TTC549 (cell line): ENCODE results near the gene CFAP221.

Source experiments
- FAIRE-seq: peaks from 2 replicates; lab custom pipeline; 2012; peaks lifted over from hg19 to GRCh38; lab: Jason Lieb, UNC

Gene CFAP221

DNA sequence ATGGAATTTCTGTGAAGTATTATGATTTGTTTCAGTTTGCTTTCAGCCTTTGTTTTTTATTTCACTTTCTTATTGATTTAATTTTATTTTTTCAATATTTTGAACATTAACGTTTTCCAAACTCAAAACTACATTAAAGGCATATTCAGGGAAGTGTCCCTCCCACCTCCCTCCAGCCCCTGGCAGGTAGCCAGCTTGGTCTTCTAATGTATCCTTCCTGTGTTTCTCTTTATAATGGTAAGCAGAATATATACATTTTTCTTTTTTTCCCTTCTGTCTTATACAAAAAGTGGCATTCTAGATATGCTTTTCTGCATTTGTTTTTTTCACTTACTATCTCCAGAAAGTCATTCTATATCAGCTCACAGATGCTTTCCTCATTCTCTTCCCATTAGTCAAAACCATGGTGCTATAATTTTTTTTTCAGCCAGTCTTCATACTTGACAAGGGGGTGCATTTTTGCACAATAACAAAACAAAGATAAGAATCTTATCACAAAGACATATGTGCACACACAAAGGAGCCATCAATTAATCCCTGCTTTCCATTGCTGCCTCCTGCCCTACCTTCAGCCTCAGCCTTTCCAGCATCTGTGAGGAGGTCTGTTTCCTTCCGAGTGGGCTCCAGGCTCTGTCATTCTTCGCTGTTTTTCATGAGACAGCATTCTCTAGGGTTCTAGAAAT, 101.1 kb downstream of the CFAP221 start:
- FAIRE-seq = no peak

DNA sequence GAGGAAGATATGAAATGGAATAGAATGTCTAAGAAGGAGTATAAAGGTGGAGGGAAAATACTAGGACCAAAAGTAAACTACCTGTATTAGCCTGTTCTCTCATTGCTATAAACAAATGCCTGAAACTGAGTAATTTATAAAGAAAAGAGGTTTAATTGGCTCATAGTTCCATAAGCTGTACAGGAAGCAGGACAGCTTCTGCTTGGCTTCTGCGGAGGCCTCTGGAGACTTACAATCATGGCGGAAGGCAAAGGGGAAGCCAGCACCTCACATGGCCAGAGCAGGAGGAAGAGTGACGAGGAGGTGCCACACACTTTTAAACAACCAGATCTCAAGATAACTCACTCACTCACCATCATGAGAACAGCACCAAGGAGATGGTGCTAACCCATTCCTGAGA, 101.9 kb downstream of the CFAP221 start:
- no peak for FAIRE-seq

DNA sequence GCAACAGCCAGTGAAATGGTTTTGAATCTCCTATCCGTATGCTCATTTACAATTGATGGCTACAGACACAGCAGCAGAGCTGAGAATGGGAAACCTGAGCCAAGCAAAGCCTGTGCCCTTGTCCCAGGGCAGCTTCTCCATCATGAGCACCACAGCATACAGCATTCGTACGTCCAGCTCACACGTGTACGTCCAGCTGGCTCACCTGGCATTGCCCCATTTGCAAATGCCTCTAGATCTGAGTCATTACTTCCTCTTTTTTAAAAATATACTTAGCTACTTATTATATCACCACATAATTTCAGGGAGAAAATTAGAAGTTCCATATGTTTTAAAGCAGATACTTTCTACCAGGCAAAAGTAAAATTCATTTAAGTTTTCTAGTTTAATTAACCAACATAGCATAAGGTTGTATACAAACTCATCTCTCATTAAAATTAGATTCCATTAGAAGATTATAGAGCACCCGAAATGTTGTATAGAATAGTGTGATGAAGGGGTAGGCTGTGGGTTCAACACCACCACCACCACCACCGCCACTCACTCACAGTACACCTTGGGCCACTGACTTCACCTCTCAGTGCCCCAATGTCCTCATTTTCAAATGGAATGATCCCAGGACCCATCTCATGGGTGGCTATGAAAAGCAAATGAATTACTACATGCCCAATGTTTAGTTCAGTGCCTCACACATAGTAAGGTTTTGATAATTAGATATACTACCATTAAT, 103.4 kb downstream of the CFAP221 start:
- FAIRE-seq = no peak

DNA sequence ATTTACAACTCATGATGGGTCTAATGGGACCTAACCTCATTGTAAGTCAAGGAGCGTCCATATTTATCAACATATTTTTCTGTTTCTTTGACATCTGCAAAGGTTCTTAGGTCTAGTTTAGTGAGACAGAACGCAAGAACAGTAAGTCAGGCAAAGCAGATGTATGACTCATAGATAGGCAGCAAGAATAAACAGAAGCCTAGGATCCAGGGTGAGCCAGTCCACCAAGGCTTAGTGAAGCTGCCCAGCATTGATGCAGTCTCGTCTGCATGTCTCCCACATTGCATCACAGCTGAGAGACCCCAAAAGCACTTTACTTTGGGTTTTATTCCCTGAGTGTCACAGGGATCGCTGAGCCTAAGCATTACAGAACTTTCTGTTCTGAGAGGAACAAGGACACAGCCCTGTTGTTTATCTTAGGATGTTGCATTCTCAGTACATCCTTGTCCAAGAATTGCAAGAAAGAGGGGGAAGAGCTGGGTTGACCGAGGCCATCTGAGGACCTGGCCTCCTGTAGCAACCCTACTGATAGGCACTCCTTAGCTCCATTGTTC, 105.2 kb downstream of the CFAP221 start:
- FAIRE-seq = no peak

DNA sequence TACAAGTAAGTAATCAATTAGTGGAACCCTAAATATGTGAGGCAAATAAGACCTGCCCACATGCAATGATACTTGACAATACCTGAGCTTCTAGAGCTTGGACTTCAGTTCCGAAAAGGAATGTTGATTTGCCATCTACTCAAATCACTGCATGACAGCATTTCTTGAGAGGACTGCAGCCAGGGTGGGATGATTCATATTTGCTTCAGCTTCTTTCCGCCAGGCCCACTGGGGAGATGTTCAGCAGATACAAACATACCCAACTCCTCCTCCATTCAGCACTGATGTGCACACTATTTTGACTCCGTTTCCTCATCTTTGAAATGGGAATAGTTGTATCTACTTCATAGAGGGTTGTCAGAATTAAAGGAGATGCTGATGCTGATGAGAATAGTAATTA, 106.0 kb downstream of the CFAP221 start:
- FAIRE-seq = no peak

DNA sequence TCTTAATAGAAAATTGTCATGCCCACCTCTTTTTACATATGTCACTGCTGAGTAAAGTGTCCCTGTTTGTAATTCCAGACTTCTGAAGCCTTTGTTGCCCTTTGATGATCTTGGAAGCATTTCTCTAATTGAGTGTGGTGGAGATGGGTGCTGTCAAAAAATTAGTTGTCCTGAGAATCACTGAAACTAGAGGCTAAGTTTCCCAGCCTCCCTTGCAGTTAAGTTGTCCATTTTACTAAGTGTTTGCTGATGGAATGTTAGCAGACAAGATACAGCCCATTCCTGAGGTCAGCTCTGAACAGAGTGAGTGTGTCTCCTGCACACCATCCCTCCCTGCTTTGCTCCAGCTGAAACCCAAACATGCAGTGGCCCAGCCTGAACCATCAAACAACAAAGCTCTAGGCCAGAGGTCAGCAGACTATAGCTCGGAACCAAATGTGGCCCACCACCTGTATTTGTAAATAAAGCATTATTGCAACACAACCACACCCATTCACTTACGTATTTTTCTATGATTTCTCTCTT, 106.7 kb downstream of the CFAP221 start:
- FAIRE-seq = no peak

DNA sequence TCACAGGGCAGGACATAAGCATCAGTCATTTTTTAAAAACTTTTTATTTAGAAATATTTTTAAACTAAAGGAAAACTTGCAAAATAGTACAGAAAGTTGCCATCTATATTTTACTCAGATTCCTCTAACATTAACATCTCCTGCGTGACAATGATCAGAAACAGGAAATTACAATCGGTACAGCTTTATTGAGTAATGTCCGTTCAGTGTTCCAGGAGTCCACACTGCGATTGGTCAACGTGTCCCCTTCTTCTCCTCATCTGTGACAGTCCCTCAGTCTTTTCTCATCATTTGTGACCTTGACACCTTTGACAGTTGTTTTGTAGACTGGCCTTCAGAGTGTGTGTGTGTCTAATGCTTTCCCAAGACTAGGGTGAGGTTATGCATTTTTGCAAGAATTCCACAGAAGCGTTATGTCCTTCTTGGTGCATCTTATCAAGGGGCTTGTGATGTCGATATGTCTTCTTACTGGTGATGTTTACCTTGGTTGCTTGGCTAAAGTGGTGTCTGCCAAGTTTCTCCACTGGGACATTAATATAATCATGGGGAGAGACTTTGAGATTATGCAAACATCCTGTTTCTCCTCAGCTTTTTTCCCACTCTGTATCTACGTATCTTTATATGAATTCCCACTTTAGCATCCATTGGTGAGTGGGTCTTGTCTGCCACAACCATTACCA, 113.4 kb downstream of the CFAP221 start:
- no peak for FAIRE-seq

DNA sequence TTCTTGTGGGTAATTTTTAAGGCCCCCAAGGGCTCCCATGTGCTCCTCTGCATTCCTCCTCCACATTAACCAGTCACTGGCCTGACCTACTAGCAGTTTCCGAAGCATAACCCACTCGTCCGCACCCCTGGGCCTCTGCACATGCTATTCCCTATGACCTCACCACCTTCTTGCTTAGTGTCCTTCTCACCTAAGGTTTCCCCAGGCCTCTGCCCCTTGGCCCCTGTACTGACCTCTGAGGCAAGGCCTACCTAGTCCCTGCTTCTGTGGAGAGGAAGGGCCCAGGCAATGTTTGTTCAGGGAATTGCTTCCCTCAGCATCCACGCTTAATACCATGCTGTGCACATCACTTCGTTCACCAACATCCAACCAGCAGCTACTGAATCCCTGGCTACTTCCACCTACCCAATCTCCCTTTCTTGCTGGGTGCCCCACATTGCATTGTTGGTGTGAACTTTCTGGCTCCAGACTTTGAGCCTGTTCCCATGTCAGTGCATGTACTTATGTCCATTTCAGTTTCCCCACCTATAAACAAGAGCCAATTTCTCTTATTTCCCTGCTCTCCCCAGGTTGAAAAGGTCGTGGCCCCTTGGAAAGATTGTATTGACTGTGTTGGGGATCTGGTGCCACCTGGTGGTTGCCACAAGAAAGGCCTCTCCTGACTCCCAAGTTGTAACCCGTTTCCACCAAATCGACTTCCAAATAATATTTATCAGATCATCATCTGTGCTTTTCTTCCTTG, 115.5 kb downstream of the CFAP221 start:
- peak; percentile 56 for FAIRE-seq

DNA sequence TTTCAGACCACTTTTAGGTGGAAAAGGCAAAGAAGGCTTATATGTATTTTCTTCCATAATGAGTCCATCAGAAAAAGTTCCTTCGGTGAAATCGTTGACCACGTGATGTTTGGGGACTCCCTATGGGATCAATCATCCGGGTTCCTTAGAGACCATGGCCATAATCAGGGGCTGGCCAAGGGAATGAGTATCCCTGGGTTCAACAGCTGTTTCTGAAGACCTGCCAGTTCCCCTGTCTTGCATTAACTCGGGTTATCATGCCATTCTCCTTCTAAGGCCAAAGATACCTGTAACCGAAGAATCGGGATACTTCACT, 116.1 kb downstream of the CFAP221 start:
- FAIRE-seq = no peak

DNA sequence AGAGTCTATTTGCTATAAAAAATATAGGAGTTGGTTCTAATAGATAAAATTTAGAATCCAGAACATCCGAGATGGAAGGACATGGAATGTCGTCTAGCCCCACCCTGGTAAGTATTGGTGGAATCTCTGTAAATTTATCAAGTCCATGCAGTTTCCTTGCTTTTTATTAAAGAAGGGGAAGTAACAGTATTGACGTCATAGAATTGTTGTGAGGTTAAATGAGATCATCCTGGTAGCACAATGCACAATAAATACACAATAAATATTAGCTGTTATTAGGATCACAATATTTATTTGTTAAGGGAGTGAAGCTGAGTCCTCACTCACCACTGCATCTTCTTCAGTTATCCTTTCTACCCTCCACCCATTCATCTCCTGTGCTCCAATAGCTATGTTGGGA, 118.0 kb downstream of the CFAP221 start:
- no peak for FAIRE-seq

DNA sequence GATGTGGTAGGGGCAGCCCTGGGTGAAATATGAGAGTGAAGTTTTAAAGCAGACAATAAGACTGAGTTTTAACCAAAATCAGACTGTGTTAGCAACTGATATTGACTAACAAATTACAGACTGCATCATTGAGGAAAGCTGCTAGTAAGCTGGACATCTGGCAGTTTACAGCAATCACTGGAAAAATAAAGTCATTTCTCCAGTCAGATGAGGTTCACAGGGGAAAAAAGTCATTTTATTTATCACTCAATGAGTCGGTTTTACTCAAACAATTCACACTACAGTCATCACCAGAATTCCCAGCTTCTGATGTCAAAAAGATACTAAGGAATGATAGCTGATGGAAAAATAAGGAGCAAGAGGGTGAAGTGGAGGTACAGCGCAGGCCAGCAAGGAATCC, 124.3 kb downstream of the CFAP221 start:
- no peak for FAIRE-seq

DNA sequence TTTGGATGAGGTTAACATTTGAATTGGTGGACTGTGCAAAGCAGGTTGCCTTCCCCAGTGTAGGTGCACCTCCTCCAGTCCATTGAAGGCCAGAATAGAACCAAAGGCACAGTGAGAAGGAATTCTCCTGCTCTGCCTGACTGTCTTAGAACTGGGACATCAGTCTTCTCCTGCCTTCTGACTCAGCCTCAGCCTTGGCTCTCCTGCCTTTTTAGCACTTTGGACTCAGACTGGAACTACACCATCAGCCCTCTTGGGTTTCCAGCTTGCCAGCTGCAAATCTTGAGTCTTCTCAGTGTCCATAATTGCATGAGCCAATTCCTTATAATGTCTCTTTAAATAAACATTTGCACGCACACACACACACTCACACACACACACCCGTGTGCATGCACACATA, 126.8 kb downstream of the CFAP221 start:
- FAIRE-seq = no peak

DNA sequence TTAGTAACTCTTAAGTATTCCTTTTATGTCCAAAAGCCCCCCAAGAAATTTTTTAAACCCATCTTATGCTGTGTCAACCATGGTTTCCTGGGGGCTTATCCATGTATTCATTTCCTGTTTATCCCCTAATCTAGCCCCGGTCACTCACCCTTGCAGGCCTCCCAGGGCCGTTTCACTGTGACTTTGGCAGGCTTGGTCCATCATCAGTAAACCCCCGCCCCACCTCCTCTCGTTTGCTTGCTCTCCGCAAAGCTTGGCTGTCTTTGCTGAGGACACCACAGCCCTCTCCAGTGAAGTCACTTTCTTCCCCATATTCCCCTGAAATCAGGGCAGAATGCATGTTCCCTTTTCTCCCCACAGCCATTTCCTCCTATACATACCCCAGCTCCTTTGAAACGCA, 127.5 kb downstream of the CFAP221 start:
- FAIRE-seq = no peak

DNA sequence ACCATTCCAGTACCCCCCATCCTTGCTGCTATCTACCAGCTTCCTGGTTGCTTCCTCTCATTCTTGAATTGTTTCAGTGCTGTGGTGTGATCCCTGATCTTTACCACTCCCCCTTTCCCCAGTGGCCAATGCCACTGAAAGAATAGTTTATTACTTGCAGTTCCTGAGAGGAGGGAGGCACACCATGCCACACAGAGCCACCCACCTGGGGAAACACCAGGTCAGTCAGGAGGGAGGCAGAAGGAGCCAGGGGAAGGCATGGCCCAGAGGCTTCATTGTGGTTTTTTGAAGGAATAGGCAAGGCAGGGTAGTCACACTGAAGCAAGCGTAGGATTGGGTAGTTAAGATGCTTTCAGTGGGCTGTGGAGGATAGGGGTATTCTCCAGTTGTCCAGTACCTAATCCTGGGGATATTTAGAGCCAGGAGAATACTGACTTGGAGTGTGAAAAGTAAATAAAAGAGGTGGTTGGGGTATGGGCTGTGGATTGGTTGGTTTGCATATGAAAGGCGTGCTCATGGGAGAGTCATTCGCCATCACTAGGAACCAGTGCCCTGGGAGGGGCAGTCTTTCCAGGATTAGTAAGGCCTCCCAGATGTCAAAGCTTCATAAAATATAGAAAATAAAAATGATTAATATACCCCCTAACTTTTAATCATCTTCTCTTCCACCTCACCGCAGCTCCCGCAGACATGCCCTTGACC, 128.1 kb downstream of the CFAP221 start:
- no peak for FAIRE-seq

DNA sequence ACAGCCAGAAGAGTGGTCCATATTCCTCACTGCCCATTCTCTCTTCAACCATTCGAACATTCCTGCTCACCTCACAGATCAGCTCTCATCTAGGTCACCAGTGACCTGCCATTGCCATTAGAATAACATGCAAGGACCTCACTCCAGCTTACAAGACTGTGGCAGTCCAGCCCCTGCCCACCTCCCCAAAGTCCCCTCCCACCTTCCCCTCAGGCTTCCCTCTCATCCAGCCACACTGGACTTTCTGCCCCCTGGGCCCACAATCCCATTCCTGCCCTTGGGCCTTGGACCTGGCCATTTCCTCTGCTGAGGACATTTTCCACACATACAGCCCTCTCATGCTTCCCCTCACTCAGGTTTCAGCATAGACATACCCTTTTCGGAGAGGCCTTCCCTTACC, 129.5 kb downstream of the CFAP221 start:
- no peak for FAIRE-seq

DNA sequence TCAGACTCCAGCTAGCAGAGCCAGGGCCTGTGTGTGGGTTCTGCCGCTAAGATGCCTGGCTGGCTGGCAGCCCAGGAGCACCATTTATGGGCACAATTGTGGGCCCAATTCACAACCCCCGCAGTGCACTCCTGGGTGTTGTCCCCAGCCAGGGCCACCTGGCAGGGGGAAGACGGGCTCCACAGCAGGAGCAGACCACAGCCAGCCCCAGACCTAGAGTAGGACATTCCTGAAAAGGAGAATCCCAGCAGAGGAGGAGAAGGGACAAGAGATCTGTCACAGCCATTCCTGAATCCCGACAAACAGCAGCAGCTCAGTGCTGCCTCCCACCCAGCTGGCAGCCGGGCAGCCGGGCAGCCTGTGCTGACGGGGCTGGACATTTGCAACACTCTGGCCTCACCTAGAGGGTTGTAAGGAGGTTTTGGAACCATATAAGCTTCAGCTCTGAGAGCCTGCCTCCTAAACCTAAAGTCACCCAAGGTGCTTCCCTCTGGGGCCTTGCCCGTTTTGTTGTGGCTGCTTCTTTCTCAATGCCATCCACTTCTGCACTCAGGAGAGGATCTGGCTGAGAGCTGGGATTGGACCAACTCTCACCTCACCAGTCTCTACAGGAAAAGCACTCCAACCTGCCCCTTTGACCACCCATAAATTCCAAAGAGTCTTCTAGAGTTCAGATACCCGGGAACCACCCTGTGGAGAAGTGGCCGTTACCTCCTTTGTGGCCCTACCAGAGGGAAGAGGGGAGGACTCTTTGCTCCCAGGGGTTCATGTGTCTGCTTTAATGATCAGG, 130.7 kb downstream of the CFAP221 start:
- FAIRE-seq = no peak

DNA sequence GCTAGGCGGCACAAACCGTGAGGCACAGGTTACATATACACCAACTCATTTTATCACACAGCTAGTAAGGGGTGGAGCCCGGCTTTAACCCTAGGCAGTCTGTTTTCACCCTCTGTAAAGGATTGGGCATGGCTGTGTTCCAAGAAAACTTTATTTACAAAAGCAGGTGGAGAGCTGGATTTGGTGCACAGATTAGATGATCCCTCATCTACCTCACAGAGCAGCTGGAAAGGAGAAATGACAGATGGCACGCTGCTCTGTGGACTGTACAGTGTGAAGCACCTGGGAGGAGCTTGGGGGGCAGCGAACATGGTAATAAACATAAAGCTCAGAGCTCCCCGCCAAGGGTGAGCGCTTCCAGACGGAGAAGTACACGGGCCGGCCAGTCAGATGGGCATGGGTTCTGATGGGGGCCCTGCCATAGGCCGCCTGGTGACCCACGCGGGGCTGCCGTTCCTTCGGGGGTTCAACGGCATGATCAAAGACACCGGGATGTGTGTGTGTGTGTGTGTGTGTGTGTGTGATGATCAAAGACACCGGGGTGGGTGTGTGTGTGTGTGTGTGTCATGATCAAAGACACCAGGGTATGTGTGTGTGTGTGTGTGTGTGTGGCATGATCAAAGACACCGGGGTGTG, 133.9 kb downstream of the CFAP221 start:
- FAIRE-seq = no peak

DNA sequence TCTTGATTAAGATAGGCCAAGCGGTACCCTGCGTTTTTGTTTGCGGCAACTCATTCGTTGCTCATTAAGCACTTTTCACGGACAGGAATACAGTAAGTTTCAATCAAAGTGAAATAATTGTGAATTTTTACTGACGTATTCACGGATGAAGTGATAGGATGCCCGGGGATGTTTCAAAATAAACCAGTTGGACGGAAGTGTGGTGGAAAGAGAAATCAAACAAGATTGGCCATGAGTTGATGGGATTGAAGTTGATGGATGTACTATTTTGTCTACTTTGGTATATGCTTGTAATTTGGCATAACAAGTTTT, 135.2 kb downstream of the CFAP221 start:
- FAIRE-seq = no peak

DNA sequence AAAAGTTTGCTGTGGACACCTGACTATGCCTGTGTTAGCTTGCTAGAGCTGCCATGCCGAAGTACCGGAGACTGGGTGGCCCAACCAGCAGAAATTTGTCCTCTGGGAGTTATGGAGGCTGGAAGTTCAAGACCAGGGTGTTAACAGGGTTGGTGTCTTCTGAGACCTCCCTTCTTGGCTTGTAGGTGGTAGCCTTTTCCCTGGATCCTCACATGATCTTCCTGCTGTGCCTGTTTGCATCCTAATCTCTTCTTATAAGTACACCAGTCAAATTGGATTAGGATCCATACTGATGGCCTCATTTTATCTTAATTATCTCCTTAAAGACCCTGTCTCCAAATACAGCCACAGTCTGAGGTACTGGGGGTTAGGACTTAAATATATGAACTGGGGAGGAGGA, 135.6 kb downstream of the CFAP221 start:
- FAIRE-seq = no peak

DNA sequence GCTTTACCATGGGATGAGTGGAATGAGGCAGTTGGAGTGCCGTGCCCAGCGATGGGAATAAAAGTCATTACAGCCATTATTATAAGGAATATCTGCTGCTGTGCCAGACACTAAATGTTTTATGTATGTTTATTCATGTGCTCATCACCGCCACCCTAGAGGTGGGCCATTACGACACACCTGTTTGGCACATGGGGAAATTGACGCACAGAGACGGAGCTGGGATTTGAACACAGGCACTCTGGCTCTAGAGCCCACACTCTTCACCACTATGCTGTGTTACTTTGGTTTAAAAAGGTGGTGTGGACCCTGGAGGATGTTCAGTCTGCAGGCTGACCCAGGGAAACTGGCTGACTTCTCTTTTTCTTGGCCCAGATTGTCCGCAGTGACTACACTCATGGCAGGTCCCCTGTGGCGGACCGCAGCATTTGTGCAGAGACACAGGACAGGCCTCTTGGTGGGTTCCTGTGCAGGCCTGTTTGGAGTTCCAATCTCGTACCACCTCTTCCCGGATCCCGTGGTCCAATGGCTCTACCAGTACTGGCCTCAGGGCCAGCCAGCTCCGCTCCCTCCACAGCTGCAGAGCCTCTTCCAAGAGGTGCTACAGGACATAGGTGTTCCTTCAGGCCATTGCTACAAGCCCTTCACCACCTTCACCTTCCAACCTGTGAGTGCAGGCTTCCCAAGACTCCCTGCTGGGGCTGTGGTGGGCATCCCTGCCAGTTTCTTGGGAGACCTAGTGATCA, 136.4 kb downstream of the CFAP221 start:
- FAIRE-seq = no peak
